Endometrial microvascular endothelial cells (primary cell): Measurements from ENCODE around the gene RIMS3. TPM values are rescaled to one million over a fixed set of nuclear protein-coding genes. Genes with fewer than 3 reads are reported as not detected.

Experiments used
- in situ Hi-C: cut with HindIII; loops from 2 replicates; pipeline ENCODE4 v1.10.0; 2017; ENCODE audit warnings: low sequenced_read_pairs, low pct_unique_long_range_greater_than_20kb; ENCODE audit errors: inconsistent ontology term
- total RNA-seq: library from RNA; depleted of rRNA; stranded (reverse); fragments of >200 nt; gene quantifications from one replicate; pipeline ENCODE4 v1.2.3, GENCODE V29; 2015; ENCODE audit errors: inconsistent ontology term

The RIMS3 gene
- total RNA-seq, 1 donor from 2014 or later, result 0.09 TPM

DNA sequence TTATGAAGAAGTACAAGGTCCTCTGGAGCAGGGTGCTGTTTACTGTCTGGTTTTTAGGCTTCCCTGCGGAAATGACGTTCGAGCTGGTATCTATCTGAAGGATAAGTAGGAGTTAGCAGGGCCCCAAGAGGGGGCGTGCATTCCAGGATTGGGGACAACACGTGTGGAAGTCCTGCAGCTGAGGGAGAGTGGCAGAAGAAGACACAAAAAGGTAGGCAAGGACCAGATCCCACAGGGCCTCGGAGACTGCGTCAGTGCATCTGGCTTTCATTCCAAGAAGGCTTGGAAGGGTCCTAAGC lies 5.9 kb downstream of the RIMS3 start:
- in situ Hi-C loops, result no loop called here

DNA sequence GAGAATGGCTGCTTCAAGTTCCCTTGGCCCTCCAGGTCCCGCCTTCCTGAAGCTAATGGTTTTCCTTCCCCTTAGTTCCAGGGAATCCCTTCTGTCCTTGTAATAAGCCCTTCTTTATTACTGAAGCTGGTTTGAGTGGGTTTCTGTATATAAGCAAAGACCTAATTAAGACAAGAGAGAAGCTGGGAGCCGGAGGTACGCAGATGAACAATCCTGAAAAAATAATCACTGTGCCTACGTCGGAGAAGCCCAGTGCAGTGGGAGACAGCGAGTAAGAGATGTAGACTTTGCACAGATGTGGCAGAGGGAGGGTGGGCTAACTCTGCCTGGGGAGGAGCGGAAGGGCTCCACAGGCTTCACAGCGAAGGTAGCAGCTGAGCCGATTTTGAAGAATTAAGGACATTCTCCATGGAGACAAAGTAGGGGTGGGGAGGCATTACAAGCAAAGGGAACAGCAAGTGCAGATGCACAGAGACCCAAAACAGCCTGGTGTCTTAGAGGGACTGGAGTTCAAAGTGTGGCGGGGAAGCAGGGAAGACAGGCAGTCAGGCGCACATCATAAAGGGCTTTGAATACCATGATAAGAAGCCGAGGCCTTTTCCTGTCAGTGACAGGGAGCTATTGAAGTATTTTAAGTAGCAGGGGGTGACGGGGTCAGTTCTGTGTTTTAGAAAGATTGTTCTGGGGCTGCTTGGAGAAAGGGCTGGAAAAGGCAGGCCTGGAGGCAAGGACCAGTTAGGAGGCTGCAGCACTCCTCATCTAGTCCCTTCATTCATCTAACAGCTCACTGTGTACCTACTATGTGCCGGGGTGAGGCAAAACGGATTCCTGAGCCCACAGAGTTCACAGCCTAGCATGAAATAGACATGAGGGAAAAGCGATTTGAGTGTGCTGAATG lies 6.5 kb downstream of the RIMS3 start:
- in situ Hi-C loops, result no loop called here

DNA sequence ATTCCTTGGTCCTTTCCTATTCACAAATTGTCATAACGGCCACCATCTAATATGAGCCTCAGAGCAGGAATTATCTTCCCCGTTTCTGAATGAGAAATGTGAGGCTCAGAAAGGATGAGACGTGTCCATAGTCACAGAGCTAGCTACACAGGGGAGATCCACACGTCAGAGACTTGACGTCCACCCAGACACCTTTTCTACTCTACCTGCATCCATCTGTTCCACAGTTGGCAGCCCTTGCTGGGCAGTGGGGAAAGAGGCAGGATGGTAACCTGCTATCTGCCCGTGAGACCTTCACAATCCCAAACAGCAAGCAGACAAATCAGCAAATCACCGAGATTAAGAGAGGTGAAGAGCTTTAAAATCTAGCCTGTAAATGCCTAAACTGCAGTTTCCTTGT lies 8.4 kb downstream of the RIMS3 start:
- in situ Hi-C loops, result no loop called here

DNA sequence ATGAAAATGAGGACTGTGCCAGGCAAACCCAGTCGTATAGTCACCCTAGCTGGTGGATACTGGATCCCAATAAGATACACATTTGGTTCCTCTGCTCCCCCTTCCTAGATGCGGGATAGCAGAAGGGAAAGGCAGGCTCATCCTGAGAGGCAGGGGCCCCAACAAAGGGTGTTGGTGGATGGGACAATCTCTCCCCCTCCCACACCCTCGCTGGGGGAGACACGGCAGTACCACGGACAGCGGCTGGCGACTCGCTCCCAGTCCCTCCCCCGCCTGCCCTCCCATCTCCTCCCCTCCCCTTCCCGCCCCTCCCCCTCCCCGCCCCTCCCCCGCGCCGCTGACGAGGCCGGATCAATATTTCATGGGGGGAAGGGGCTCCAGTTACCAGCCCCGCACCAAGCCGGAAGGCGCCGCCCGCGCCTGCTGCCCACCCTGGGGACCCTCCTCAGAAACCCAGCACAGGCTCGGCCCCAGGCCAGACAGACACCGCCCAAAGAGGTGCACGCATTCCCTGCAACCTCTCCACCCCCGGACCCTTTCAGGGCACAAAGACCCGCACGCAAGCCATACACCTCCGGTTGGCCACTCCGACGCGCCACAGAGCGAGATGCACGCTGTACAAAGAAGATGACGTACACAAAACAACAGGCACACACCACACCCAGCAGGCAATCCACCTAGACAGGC lies 11.5 kb downstream of the RIMS3 start:
- in situ Hi-C loops, result no loop called here

DNA sequence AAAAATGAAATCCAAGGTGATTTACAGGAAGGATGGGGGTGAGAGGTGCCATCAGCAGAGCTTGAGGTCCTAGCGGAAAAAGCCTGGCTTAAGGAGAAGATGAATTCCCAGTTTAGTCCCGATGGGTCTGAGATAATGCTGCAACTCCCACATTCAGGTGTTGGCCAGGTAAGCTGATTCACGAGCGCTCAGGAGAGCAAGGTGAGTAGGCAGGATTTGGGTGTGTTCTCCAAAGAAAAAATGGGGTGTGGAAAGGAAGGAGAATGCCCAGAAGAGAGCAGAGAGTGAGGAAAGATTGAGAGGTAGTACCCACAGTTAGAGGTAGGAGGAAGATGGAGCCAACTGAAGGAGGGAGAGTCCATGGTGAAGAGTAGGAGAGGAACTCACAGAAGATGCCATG lies 12.5 kb downstream of the RIMS3 start:
- in situ Hi-C loops, result no loop called here

DNA sequence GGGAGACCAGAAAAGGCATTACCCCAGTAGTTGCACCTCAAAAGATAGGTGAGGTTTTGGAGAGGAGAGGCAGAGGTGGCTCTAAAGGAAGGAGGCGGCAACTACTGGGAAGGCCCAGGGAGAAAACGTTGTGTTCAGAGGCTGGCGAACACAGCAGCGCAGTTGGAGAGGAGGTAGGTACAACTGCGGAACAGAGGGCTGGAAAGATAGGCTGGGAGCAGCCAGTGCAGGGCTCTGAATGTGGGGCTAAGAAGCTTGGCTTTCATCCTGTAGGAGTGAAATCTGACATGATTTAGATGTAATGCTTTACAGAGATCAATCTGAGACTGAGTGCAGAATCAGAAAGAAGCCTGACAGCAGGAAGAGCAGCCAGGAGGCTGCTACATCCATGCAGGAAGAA lies 13.0 kb downstream of the RIMS3 start:
- in situ Hi-C loops, result no loop called here

DNA sequence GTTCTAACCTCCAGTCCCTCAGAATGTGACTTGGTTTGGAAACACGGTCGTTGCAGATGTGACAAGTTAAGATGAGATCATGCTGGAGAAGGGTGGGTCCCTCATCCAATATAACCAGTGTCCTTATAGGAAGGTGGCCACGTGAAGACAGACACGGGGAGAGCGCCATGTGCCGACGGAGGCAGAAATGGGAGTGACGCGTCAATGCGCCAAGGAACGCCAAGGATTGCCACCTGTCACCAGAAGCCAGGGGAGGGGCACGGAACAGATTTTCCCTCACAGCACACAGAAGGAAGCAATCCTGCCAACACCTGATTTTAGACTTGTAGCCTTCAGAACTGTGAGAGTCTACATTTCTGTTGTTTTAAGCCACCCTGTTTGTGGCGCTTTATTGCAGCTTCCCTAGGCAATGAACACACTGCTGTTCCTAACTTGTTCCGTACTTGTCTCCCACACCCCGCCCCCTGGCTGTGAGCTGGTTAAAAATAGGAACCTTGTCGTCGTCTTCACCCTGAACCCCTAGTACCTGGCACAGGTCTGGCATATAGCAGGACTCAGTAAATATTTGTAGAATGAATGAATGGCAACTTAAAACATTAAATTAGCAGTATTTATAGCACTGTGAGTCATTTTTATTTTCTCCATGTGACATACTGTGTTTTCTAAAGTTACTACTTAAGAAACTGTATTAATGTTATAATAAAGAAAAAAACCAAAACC lies 14.2 kb downstream of the RIMS3 start:
- in situ Hi-C loops, result no loop called here

DNA sequence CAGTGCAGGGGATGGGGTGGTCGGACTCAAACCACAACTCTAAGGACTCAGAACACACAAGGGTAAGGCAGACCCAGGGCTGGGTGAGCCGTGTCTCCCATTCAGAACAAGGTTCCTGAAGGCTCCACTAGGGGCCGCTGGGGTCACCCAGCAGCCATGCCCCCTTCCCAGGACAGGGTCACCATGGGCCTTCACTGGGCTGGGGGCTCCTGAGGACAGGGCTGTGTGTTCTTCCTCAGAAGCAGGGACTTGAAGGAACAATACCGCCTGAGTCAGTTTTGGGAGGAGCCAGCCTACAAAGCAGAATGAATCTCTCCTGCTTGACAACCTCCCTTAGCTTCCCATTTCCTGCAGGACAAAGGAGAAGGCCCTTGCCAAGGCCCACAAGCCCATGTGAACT lies 15.4 kb downstream of the RIMS3 start:
- in situ Hi-C loops, result no loop called here

DNA sequence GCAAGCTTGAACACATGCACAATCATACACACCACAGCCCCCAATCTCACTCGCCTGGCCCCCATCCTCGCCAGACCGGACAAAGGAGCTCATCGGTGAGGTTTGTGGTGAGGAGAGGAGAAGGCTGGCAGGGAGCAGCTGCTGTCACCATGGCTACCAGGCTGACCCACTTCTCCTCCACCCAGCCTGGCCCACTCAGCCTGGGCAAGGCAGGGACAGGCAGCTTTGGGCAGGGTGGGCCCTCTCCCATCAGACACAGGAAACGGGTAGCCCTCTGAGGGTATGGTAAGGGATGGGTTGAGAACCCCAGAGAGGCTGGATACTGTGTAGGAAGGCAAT lies 15.9 kb downstream of the RIMS3 start:
- in situ Hi-C loops, result no loop called here

DNA sequence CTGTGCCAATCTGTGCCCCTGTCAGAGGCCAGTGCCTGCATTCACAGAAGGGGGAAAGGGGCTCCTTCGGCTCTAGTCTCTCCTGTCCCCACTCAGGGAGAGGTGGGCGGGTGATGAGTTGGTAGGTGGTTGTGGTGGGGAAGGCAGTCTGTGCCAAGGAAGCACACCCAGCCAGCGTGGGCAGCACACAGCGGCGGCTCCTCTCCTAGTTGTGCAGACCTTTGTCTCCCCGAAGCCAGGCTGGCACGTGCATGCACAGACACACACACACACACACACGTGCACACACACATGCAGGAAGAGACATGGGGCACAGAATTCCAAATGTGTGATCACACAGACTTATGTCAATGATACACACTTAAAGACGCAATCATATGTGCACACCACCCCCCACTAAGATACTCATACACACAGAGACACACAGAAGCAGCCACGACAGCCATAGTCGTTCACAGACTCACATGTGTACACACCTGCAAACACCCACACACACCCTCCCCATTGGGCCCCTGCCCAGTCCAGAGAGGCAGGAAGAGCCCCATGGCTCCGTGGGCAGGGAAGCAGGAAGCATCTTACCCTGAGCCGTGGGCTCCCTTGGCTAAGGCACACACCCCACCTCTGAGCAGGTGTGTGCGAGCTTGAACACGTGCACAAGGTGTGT lies 16.4 kb downstream of the RIMS3 start:
- in situ Hi-C loops, result no loop called here

DNA sequence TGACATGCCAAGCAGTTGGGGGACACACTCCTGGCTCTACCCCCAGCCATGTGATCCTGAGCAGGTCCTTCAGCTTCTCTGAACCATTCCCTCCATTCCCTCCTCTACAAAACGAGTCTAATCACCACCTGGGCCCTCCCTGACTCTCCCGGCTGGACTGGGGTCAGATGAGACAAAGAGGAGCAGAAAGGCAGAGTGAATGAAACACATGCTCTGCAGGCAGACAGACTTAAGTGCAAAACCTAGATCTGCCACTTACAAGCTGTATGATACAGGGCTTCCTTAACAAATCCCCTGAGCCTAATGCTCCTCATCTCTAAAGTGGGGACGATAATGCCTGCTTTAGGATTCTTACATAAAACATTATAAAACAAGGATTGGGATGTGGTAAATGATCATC lies 17.3 kb downstream of the RIMS3 start:
- in situ Hi-C loops, result no loop called here

DNA sequence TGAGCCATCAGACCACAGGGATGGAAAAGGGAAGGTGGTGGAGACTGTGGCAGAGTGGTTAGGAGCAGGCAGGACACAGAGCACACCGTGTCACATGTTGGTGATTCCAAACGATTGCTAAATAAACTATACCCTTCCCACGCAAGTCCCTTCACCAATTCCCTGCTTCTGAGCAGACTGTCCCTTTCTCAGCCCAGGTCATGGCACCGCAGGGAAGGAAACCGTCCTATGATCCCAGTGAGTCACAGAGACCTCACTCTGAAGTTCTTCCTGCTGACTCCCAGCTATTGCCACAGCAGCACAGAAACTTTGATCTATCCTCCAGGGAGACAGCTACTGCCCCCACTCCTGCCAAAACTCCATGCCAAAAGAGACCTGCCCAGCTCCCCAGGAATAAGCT lies 19.2 kb downstream of the RIMS3 start:
- in situ Hi-C loops, result no loop called here

DNA sequence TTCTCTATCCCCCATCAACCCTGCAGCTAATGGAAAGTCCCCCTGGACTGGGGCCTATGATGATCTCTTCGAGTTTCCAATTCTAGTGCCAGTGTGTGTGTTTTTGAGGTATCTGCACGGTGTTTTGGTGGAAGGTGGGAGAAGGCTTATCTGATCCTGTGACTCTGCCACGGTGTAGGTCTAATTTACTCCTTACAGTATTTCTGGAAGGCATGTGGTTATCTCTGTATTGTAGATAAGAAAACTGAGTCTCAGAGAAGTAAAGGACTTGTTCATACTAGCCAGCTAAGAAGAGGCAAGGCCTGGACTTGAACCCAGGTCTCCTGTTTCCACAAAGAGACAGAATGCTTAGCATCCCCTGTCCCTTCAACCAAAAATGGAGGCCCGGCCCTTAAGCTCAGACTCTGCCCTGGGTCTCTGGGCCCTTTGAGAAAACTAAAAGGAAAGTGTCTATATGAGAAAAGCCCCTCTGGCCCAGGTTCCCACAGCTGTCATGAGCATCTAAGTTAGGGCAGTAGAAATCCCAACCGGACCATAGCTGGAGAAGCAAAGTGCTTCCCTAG lies 20.3 kb downstream of the RIMS3 start:
- in situ Hi-C loops, result no loop called here

DNA sequence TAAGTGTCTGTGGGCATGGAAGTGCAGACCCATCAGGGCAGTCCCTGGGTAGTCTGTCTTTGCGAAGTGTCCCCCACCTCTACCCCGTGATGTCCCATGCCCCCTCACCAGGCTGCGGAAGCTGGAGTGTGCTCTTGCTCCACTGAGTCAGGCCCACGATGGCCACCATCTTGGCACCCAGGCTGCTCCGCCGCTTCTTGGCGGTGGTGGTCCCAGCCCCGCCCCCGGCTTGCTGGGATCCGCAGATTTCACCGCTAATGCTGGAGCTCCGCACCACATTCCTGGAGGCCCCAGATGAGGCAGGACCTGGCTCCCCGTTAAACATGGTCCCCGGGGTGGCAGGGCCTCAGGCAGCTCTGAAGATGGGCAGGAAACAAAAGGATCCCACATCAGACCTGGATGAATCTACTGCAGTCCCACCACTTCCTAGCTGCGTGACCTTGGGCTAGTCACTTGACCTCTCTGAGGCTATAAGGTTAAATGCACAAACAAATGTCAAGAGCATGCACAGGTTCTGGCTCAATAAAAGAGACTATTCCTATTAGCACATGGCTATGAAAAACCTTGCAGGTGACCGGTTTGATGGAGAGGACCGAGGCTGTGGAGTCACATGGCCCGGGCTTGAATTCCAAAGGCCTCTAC lies 23.8 kb downstream of the RIMS3 start:
- in situ Hi-C loops, result no loop called here

DNA sequence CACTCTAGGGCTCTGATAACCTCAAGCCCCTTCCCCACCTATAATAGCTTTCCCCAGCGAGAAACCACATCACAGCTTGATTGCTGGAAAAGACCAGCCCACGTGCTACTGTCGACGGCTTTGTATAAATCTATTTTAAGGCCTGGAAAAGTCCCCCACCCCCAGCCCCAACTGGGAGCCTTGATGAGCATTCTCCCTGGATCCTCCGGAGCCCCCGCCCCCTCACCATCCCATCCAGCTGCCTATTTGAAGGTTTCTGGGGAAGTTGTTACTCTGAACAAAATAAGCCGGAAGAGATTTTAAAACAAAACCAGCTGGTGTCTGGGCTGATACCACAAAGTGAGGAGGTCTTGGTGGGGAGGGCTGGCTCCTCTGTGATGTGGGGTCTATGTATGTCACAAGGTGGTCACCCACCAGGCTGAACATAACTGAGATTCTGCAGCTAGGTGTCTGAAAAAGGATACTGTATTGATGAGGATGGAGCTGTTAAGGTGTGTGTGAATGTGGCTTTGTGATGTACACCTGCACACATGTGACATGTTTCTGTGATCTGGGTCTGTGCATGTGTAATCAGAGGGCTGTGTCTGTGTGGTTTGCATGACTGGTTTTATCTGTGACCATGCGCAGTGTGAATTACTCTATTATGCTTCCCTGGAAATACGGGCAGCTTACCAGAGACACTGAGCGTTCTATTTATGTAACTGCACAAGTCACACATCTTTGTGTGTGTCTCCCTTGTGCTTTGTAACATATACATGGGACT lies 25.0 kb downstream of the RIMS3 start:
- in situ Hi-C loops, result no loop called here

DNA sequence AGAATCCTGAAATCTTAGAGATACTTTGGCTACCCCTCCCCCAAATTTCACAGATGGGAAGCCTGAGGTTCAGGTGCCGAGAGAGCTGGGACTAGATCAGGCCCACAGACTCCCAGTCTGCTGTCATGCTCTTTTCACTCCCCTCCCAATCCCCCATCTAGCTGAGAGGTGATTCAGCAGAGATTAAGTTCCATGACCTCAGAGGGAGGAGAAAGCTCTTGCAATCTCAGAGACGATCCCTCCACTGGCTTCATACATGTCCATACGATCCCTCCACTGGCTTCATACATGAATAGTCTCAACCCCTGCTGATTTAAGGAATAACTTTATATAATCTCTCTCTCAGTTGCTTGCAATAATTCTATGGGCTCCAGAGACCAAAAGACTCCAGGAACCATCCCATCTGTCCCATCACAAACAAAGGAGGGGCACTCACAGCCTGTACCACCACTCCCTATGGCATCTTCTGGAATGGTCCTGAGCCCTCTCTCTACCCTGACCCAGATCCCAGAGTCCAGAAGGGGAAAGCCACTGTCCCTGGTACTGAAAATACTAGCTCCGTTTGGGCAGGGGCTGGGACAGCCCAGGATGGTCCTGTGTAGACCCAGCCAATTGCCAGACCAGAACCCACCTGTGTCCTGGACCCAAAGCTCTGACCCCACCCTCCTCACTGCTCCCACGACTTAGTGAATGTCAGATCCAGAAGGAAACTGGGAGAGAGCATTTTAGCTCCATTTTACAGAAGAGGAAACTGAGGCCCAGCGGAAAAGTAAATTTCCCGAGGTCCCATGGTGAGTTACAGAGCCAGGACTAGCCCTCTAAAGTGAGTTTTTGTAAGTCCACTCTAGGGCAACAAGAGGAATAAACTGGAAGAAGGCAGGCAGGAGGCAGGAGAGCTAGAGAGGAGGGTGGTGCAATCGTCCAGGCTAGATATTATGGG lies 27.1 kb downstream of the RIMS3 start:
- in situ Hi-C loops, result no loop called here

DNA sequence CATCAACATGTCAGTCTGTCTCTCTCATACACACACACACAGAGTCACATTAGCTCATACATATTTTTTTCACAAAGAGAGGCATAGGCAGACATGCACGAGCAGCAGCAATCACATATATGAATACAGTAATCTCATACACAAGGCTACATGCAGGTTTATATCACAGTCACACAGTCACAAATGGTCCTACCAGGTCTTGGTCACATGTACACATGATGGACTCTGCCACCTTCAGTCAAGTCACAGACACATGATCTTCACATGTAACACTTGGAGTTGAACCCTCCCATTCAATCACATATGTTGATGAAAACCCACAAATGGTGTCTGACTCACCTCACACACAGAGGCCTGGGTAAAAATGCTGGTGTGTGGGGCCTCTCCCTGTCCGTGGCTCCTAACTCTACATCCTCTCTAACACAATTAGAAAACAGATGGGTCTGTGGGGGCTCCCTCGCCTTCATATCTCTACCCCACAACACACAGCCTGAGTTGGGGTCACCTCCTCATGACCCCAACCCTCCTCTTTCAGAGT lies 27.9 kb downstream of the RIMS3 start:
- in situ Hi-C loops, result no loop called here
